ENCODE measurements around the gene NAT9. TPM values are rescaled to one million over a fixed set of nuclear protein-coding genes. Genes with fewer than 3 reads are reported as not detected.

Gene NAT9
- total RNA-seq, 4 donors from 2014 or later = 12.4 to 20.0 (median 18.3) TPM

DNA sequence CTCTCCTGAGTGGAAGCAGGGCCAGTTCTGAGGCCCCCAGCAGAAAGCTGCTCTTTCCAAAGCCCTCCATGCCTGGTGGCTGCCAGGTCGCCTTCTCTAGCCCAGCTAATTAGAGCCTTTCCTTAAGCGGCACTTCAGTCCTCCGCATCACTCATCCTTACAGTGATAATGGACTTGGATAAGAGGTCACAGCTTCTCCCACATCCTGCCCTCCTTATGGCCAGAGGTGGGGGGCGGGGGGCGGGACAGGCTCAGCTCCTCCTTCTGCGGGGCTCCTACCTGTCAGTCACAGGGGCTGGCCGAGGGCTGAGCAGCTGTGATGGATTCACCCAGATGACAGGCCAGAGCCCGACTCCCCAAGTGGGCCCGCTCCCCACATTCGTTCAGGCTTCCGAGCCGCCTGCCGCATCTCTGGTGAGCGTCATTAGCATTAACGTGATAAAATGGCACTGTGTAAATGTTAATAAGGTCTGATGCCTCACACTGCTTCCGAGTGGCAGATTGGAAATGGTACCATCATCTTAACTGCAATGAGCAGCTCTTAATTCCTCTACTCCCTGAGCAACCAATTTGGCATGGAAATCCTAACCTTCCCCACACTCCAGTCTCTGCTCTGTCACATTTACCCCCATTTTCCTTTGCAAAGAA lies 42.3 kb upstream of the NAT9 start:
- TF ChIP-seq, protein P1, sequence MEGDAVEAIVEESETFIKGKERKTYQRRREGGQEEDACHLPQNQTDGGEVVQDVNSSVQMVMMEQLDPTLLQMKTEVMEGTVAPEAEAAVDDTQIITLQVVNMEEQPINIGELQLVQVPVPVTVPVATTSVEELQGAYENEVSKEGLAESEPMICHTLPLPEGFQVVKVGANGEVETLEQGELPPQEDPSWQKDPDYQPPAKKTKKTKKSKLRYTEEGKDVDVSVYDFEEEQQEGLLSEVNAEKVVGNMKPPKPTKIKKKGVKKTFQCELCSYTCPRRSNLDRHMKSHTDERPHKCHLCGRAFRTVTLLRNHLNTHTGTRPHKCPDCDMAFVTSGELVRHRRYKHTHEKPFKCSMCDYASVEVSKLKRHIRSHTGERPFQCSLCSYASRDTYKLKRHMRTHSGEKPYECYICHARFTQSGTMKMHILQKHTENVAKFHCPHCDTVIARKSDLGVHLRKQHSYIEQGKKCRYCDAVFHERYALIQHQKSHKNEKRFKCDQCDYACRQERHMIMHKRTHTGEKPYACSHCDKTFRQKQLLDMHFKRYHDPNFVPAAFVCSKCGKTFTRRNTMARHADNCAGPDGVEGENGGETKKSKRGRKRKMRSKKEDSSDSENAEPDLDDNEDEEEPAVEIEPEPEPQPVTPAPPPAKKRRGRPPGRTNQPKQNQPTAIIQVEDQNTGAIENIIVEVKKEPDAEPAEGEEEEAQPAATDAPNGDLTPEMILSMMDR (IDR thresholded peaks at IDR 0.05; ENCODE audit: low read depth) = no peak

DNA sequence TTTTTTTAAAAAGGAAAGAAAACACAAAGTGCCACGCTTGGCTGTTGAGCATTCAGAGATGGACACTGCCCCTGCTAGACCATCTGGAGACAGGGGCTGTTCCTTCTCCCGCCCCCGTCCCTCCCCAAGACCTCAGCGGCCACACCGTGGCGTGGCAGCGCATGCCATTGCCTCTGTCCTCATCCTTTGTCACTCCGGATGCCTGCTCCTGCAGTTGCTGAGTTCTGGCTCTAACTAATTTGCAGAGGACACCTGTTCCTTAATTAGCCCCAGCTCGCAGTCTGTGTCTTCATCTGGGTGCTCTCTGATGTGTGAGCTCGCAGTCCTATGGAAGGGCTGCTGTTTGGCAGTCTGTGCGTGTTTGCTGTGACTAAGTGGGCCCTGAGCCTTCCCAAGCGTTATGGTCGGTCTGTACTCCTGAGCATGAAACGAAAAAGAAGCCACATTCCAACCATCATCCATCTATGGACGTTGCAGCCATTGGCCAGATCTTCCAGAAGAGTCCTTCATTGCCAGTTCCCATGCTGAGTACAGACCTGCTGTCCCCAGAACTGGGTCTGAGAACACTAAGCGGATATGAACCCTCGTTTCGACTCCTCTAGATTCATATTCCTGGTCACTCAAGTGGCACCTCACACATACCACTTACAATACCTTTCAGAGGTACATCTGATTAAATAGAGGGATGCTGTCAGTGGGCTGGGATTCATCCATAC lies 40.9 kb upstream of the NAT9 start:
- TF ChIP-seq, protein P1 (IDR thresholded peaks at IDR 0.05; ENCODE audit: low read depth) = no peak

DNA sequence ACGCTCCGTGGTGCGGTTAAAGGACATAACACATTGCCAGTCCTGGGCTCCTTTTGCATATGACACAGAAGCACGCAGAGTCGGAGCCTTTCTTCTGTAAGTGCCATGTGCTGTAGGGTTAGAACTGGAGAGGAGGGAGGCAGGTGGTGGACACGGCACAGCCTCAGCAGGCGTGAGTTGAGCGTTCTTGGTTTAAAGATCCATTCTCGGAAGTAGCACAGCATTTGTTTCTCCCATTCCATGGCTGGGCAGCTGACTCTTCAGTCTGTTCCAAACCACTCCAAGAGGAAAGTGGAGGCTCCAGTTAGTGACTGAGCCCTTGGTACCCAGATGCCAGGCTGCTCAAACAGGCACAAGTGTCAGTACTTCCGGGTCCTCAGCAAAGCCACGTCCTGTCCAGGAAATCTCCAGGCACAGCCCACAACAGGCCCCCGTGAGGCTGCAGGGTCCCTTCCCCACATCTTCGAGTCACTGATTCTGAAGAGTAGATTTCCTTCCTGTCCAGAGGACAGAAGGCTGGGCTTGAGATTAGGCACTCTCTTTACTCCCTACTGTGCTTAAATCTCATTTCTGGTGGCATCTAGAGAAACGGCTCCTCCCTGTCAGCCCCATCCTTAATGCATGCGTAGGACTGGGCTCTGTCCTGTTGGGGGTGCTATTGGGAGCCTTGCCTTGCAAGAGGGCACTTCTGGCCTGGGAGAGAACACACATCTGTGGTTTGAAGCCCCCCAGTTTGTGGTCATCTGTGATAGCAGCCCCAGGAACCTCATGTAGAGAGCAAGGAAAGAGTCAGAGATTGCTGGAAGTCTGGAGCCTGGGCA lies 39.6 kb upstream of the NAT9 start:
- TF ChIP-seq, protein P1 (IDR thresholded peaks at IDR 0.05; ENCODE audit: low read depth) = no peak

DNA sequence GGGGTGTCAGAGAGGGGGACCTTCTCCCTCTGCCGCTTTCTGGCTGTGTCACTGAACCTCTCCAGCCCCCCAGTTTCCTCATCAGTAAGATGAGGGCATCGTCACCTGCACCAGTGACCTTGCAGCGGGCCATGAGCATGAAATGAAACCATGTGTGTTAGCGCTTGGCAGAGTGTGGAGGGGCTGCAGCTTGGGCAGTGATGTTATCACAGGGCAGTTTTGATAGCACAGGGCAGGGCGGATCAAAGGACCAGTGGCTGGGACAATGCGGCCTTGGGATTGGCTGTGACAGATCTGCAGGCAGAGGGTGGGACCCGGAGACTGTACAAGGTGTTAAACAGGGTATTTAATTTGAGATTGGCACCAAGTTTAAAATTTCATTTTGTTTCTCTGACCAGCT lies 38.9 kb upstream of the NAT9 start:
- TF ChIP-seq, protein P1 (IDR thresholded peaks at IDR 0.05; ENCODE audit: low read depth) = no peak

DNA sequence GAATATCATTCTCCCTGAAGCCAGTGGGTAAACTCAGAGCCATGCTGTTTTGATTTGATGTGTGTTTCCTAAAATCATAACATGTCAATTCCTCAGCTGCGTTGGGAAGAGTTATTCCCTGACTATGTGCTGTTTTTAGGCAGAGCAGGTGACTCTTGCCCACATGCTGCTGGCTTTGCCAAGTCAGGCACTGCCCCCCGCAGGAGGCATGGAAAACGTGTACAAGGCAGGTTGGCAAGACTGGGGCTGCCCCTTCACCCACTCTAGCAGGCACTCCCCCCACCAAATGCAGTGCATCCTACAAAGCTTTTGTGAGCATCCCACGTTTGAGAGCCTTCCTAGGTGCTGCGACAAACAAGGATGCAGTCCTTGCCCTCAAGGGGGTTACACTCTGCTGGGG lies 38.3 kb upstream of the NAT9 start:
- TF ChIP-seq, protein P1 (IDR thresholded peaks at IDR 0.05; ENCODE audit: low read depth) = no peak

DNA sequence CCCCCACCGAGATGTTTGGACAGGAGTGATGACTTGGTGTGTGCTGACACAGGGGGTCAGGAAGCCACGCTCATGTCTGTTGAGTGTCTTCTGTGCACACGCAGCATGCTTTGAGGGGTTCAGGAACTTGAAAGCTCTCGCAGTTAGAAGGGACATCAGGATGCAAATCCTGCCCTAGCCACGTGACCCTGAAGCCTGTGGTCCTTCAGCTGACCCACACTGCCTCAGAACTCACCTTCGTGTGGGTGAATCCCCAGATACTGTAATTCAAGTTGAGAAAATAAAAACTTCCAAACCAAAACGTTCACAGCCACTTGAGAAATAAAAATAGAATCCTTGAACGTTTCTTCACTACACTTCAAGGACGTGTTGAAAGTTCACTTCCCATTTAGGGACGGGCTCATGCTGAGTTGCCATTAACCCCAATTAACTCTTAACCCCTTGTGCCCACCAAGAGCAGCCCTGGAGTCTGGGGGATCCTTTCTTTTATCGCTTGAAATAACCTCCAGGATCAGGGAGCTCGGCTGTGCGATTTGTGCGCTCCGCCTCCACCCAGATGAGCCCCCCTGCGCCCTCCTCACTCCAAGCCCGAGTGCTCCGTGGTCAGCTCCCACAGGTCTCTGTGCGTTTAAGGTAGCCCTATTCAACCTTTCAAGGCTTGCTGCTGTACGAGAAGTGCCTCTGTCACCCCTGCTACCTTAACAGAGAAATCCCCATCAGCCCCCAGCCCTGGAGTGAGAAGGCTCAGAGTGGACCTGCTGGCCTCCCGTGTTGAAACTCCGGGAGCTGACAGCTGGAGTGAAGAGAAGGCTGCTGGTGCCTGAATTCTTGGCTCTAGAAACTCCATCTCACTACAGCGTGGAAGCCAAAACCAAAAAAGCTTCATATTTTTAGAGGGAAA lies 36.2 kb upstream of the NAT9 start:
- TF ChIP-seq, protein P1 (IDR thresholded peaks at IDR 0.05; ENCODE audit: low read depth) = no peak

Measured in subcutaneous adipose tissue (tissue), 4 donors.